Measurements from ENCODE around the gene FOXK1.

The FOXK1 gene

GRCh38 chr7:4765776-4766490, 83.8 kb downstream of the FOXK1 start:
- DNase-seq (ENCODE audit: low read depth in 2 of 2): no peak

- DNase-seq (ENCODE audit: low read depth in 2 of 2): no peak
These were observed 84.8 kb downstream of the FOXK1 start for GRCh38 chr7:4766666-4767519.

- no peak for DNase-seq (ENCODE audit: low read depth in 2 of 2)
These were observed 86.8 kb downstream of the FOXK1 start for GRCh38 chr7:4768597-4769569.

GRCh38 chr7:4769761-4770160, 87.7 kb downstream of the FOXK1 start:
- DNase-seq (ENCODE audit: low read depth in 2 of 2): no peak

GRCh38 chr7:4770886-4771285, 88.8 kb downstream of the FOXK1 start:
- no peak for DNase-seq (ENCODE audit: low read depth in 2 of 2)

GRCh38 chr7:4771737-4772136, 89.6 kb downstream of the FOXK1 start:
- no peak for DNase-seq (ENCODE audit: low read depth in 2 of 2)

GRCh38 chr7:4772306-4772705, 90.2 kb downstream of the FOXK1 start:
- no peak for DNase-seq (ENCODE audit: low read depth in 2 of 2)

GRCh38 chr7:4774007-4774406, 91.9 kb downstream of the FOXK1 start:
- DNase-seq (ENCODE audit: low read depth in 2 of 2): no peak

GRCh38 chr7:4774658-4775249, 92.7 kb downstream of the FOXK1 start:
- DNase-seq (ENCODE audit: low read depth in 2 of 2): no peak

- peak; percentile 87 for DNase-seq (ENCODE audit: low read depth in 2 of 2)
These were observed 93.3 kb downstream of the FOXK1 start, which contains the start of gene AP5Z1 for GRCh38 chr7:4775250-4775847. Gene AP5Z1 (plus strand): TSS chr7:4775623. CDS start chr7:4775716, 93 bp downstream.

GRCh38 chr7:4775848-4776623, 93.9 kb downstream of the FOXK1 start:
- peak; percentile 12 to 19 for DNase-seq (ENCODE audit: low read depth in 2 of 2)

GRCh38 chr7:4779118-4779517, 97.0 kb downstream of the FOXK1 start:
- DNase-seq (ENCODE audit: low read depth in 2 of 2): no peak

GRCh38 chr7:4781366-4782069, 99.4 kb downstream of the FOXK1 start:
- DNase-seq (ENCODE audit: low read depth in 2 of 2): no peak

- no peak for DNase-seq (ENCODE audit: low read depth in 2 of 2)
These were observed 100.5 kb downstream of the FOXK1 start for GRCh38 chr7:4782333-4783291.

GRCh38 chr7:4783292-4783652, 101.2 kb downstream of the FOXK1 start:
- no peak for DNase-seq (ENCODE audit: low read depth in 2 of 2)

- DNase-seq (ENCODE audit: low read depth in 2 of 2): no peak
These were observed 101.8 kb downstream of the FOXK1 start for GRCh38 chr7:4783762-4784351.

GRCh38 chr7:4784799-4785198, 102.7 kb downstream of the FOXK1 start:
- no peak for DNase-seq (ENCODE audit: low read depth in 2 of 2)

- DNase-seq (ENCODE audit: low read depth in 2 of 2): no peak
These were observed 103.3 kb downstream of the FOXK1 start for GRCh38 chr7:4785371-4785770.

All from stimulated activated CD8-positive, alpha-beta memory T cell treated with anti-CD3 and anti-CD28 coated beads, Interleukin-7, amount 100 ng/mL, for 1 hour (primary cell).